Measurements from ENCODE around the gene AHCYL1.

AHCYL1 gene

GRCh38 chr1:109938556-109938955 lies 46.0 kb upstream of the AHCYL1 start:
- no peaks in the 10 kb centered on the region for H3F3A ChIP-seq (ENCODE audit: insufficient read depth)
- H3K9me3 ChIP-seq (ENCODE audit: insufficient read depth, low read length) = peaks cover 5% of the 10 kb centered on the region
- no peak overlapping the region for H2AFZ ChIP-seq (ENCODE audit: low read depth, low read length, severe bottlenecking)
- H3K79me2 ChIP-seq (ENCODE audit: insufficient read depth, low read length) = no peaks in the 10 kb centered on the region
- no peaks in the 10 kb centered on the region for H3K9me2 ChIP-seq (replicated peaks; ENCODE audit: insufficient read depth, low read length)
- H3K4me2 ChIP-seq (ENCODE audit: low read depth, low read length, poor library complexity, severe bottlenecking) = no peak overlapping the region
- H4K20me1 ChIP-seq (ENCODE audit: low read depth, low read length) = no peaks in the 10 kb centered on the region
- H3K9ac ChIP-seq (ENCODE audit: low read length) = no peak overlapping the region
- H3K36me3 ChIP-seq (ENCODE audit: low read length) = no peaks in the 10 kb centered on the region
- TF ChIP-seq EZH2phosphoT487 (conservative IDR thresholded peaks at IDR 0.05; ENCODE audit: low read length) = no peak
- TF ChIP-seq, protein P1, sequence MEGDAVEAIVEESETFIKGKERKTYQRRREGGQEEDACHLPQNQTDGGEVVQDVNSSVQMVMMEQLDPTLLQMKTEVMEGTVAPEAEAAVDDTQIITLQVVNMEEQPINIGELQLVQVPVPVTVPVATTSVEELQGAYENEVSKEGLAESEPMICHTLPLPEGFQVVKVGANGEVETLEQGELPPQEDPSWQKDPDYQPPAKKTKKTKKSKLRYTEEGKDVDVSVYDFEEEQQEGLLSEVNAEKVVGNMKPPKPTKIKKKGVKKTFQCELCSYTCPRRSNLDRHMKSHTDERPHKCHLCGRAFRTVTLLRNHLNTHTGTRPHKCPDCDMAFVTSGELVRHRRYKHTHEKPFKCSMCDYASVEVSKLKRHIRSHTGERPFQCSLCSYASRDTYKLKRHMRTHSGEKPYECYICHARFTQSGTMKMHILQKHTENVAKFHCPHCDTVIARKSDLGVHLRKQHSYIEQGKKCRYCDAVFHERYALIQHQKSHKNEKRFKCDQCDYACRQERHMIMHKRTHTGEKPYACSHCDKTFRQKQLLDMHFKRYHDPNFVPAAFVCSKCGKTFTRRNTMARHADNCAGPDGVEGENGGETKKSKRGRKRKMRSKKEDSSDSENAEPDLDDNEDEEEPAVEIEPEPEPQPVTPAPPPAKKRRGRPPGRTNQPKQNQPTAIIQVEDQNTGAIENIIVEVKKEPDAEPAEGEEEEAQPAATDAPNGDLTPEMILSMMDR (IDR thresholded peaks at IDR 0.05; ENCODE audit: insufficient read depth, low read length, poor library complexity, severe bottlenecking) = no peak
- H3K4me3 ChIP-seq (ENCODE audit: insufficient read depth, low read length, poor library complexity, severe bottlenecking) = no peak overlapping the region
- H3K27me3 ChIP-seq (ENCODE audit: low read length) = 0 out of 2 replicates have a peak, but pooled peaks cover 6% of the 10 kb centered on the region
- H3K27ac ChIP-seq (ENCODE audit: low read depth, low read length) = no peak overlapping the region

- no peaks in the 10 kb centered on the region for H3K9me2 ChIP-seq (replicated peaks; ENCODE audit: insufficient read depth, low read length)
- no peak overlapping the region for H3K4me3 ChIP-seq (ENCODE audit: insufficient read depth, low read length, poor library complexity, severe bottlenecking)
- H3K4me2 ChIP-seq (ENCODE audit: low read depth, low read length, poor library complexity, severe bottlenecking) = no peak overlapping the region
- no peak overlapping the region for H2AFZ ChIP-seq (ENCODE audit: low read depth, low read length, severe bottlenecking)
- H3F3A ChIP-seq (ENCODE audit: insufficient read depth) = no peaks in the 10 kb centered on the region
- H3K9ac ChIP-seq (ENCODE audit: low read length) = no peak overlapping the region
- TF ChIP-seq, protein P1 (IDR thresholded peaks at IDR 0.05; ENCODE audit: insufficient read depth, low read length, poor library complexity, severe bottlenecking) = no peak
- no peak for TF ChIP-seq EZH2phosphoT487 (conservative IDR thresholded peaks at IDR 0.05; ENCODE audit: low read length)
- H3K79me2 ChIP-seq (ENCODE audit: insufficient read depth, low read length) = no peaks in the 10 kb centered on the region
- H4K20me1 ChIP-seq (ENCODE audit: low read depth, low read length) = no peaks in the 10 kb centered on the region
- peaks cover 5% of the 10 kb centered on the region for H3K9me3 ChIP-seq (ENCODE audit: insufficient read depth, low read length)
- H3K27ac ChIP-seq (ENCODE audit: low read depth, low read length) = no peak overlapping the region
- 0 out of 2 replicates have a peak, but pooled peaks cover 6% of the 10 kb centered on the region for H3K27me3 ChIP-seq (ENCODE audit: low read length)
- H3K36me3 ChIP-seq (ENCODE audit: low read length) = no peaks in the 10 kb centered on the region
Observed at GRCh38 chr1:109942434-109942833, 42.1 kb upstream of the AHCYL1 start.

DNA sequence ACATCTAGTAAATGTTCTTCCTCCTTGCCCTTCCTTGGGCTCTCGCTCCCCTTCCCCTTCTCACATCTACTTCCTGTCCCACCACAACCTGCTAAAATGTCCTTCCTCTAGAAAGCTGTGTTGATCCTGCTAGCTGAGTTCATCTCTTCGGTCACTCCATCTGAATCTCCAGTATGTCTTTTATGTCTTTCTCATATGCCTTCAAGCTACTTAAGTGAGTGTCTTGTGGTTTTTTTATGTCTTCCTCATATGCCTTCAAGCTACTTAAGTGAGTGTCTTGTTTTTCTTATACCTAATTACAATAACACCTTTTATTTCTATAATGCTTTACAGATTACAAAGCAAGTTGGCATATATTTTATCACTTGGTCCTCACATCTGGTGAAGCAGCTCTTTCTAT lies 40.0 kb upstream of the AHCYL1 start:
- no peak overlapping the region for H3K4me2 ChIP-seq (ENCODE audit: low read depth, low read length, poor library complexity, severe bottlenecking)
- H2AFZ ChIP-seq (ENCODE audit: low read depth, low read length, severe bottlenecking) = no peak overlapping the region
- no peaks in the 10 kb centered on the region for H3K9me3 ChIP-seq (ENCODE audit: insufficient read depth, low read length)
- H3F3A ChIP-seq (ENCODE audit: insufficient read depth) = no peaks in the 10 kb centered on the region
- no peak overlapping the region for H3K4me3 ChIP-seq (ENCODE audit: insufficient read depth, low read length, poor library complexity, severe bottlenecking)
- H3K27ac ChIP-seq (ENCODE audit: low read depth, low read length) = no peak overlapping the region
- H3K79me2 ChIP-seq (ENCODE audit: insufficient read depth, low read length) = no peaks in the 10 kb centered on the region
- no peaks in the 10 kb centered on the region for H3K36me3 ChIP-seq (ENCODE audit: low read length)
- no peaks in the 10 kb centered on the region for H4K20me1 ChIP-seq (ENCODE audit: low read depth, low read length)
- TF ChIP-seq EZH2phosphoT487 (conservative IDR thresholded peaks at IDR 0.05; ENCODE audit: low read length) = no peak
- TF ChIP-seq, protein P1 (IDR thresholded peaks at IDR 0.05; ENCODE audit: insufficient read depth, low read length, poor library complexity, severe bottlenecking) = no peak
- no peak overlapping the region for H3K9ac ChIP-seq (ENCODE audit: low read length)
- H3K27me3 ChIP-seq (ENCODE audit: low read length) = no peaks in the 10 kb centered on the region
- H3K9me2 ChIP-seq (replicated peaks; ENCODE audit: insufficient read depth, low read length) = no peaks in the 10 kb centered on the region
